ENCODE measurements around the gene WSCD2.

Gene WSCD2

GRCh38 chr12:108236366-108236765, 107.3 kb downstream of the WSCD2 start:
- DNase-seq (ENCODE audit: low read depth), result no peak

- no peak for DNase-seq (ENCODE audit: low read depth)
Observed at GRCh38 chr12:108237272-108237671, 108.2 kb downstream of the WSCD2 start.

GRCh38 chr12:108238474-108238873, 109.4 kb downstream of the WSCD2 start:
- DNase-seq (ENCODE audit: low read depth), result no peak

GRCh38 chr12:108239378-108239777, 110.3 kb downstream of the WSCD2 start:
- no peak for DNase-seq (ENCODE audit: low read depth)

GRCh38 chr12:108240027-108240785, 111.1 kb downstream of the WSCD2 start:
- no peak for DNase-seq (ENCODE audit: low read depth)

- no peak for DNase-seq (ENCODE audit: low read depth)
Observed at GRCh38 chr12:108240928-108241327, 111.8 kb downstream of the WSCD2 start.

- no peak for DNase-seq (ENCODE audit: low read depth)
Observed at GRCh38 chr12:108241986-108242703, 113.1 kb downstream of the WSCD2 start.

- no peak for DNase-seq (ENCODE audit: low read depth)
Observed at GRCh38 chr12:108247130-108247529, 118.0 kb downstream of the WSCD2 start.

GRCh38 chr12:108248011-108248410, 118.9 kb downstream of the WSCD2 start:
- no peak for DNase-seq (ENCODE audit: low read depth)

GRCh38 chr12:108252523-108252922, 123.4 kb downstream of the WSCD2 start:
- DNase-seq (ENCODE audit: low read depth), result no peak

- DNase-seq (ENCODE audit: low read depth), result no peak
Observed at GRCh38 chr12:108253540-108253939, 124.5 kb downstream of the WSCD2 start.

GRCh38 chr12:108254030-108254429, 124.9 kb downstream of the WSCD2 start:
- DNase-seq (ENCODE audit: low read depth), result no peak

GRCh38 chr12:108254517-108255251, 125.6 kb downstream of the WSCD2 start:
- DNase-seq (ENCODE audit: low read depth), result no peak

GRCh38 chr12:108255252-108255602, 126.1 kb downstream of the WSCD2 start:
- DNase-seq (ENCODE audit: low read depth), result no peak

GRCh38 chr12:108257004-108257403, 127.9 kb downstream of the WSCD2 start:
- no peak for DNase-seq (ENCODE audit: low read depth)

- DNase-seq (ENCODE audit: low read depth), result no peak
Observed at GRCh38 chr12:108257610-108258106, 128.6 kb downstream of the WSCD2 start.

- DNase-seq (ENCODE audit: low read depth), result no peak
Observed at GRCh38 chr12:108260039-108260438, 131.0 kb downstream of the WSCD2 start.

GRCh38 chr12:108260969-108261368, 131.9 kb downstream of the WSCD2 start:
- no peak for DNase-seq (ENCODE audit: low read depth)

- DNase-seq (ENCODE audit: low read depth), result no peak
Observed at GRCh38 chr12:108265505-108265904, 136.4 kb downstream of the WSCD2 start.

- no peak for DNase-seq (ENCODE audit: low read depth)
Observed at GRCh38 chr12:108266131-108266530, 137.0 kb downstream of the WSCD2 start.

GRCh38 chr12:108267450-108267849, 138.4 kb downstream of the WSCD2 start:
- DNase-seq (ENCODE audit: low read depth), result no peak

- no peak for DNase-seq (ENCODE audit: low read depth)
Observed at GRCh38 chr12:108268397-108268796, 139.3 kb downstream of the WSCD2 start.

- DNase-seq (ENCODE audit: low read depth), result no peak
Observed at GRCh38 chr12:108269224-108269623, 140.1 kb downstream of the WSCD2 start.
